Measurements from ENCODE around the gene AUP1. TPM values are rescaled to one million over a fixed set of nuclear protein-coding genes. Genes with fewer than 3 reads are reported as not detected.
A peak's percentile ranks its signal among the peaks of the same experiment; 100 is the strongest.

The AUP1 gene
- total and polyA plus RNA-seq, 8 donors: 74.4 to 244 (median 167) TPM

- H3K36me3 ChIP-seq: peaks cover 10 to 40% (median 29%) of the 10 kb centered on the region in 4 donors
- H3K27ac ChIP-seq: no peak overlapping the region
- no peak overlapping the region for H3K4me3 ChIP-seq
- H3K27me3 ChIP-seq: no peaks in the 10 kb centered on the region
- peaks cover 25 to 41% (median 34%) of the 10 kb centered on the region in 4 donors for H3K4me1 ChIP-seq
- intact Hi-C loops (cut with DNase I; ENCODE audit: low total_unique reads): loop anchor here (10.0 kb wide), 1 partner anchor 53 kb away; no protein-coding TSS in a partner anchor
- TF ChIP-seq EP300 (IDR thresholded peaks at IDR 0.05): no peak
- peak in 2 of 7 experiments; percentile 8 to 11 for TF ChIP-seq CTCF (IDR thresholded peaks at IDR 0.05)
- H3K9me3 ChIP-seq: no peaks in the 10 kb centered on the region
- DNase-seq: peak in 1 of 2 donors; percentile 63
Observed at GRCh38 chr2:74532222-74532621, 2.7 kb upstream of the AUP1 start.

DNA sequence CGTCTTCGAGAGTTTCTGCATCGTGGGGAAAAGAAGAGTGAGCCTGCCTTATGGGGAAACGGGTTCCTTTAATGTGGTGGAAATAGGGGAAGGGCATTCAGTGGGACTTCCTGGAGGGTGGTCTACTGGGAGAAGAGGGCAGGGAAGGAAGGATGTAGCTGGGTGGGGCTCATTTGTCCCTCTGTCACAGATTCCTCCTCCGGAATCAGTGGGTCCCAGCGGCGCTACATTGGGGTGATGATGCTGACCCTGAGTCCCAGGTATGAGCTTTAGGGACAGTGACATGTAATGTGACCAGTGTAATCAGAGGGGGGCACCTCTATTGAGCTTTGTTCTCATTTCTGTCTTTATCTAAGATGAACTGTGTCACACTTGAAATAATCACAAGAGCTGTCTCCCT is 2.2 kb upstream of the AUP1 start:
- TF ChIP-seq EP300 (IDR thresholded peaks at IDR 0.05): no peak
- TF ChIP-seq POLR2A (IDR thresholded peaks at IDR 0.05): no peak
- no peak for TF ChIP-seq CTCF (IDR thresholded peaks at IDR 0.05)
- TF ChIP-seq POLR2AphosphoS5 (IDR thresholded peaks at IDR 0.05): no peak
- no peak for DNase-seq
- no peak overlapping the region for H3K4me3 ChIP-seq
- H3K27ac ChIP-seq: no peak overlapping the region
- intact Hi-C loops (cut with DNase I; ENCODE audit: low total_unique reads): loop anchor here (10.0 kb wide), 1 partner anchor 53 kb away; no protein-coding TSS in a partner anchor
- peaks cover 25 to 41% (median 35%) of the 10 kb centered on the region in 4 donors for H3K4me1 ChIP-seq
- 86 to 92% (median 88%) methylated on average over 7 of the region's 7 CpGs for WGBS, 5 donors
- H3K27me3 ChIP-seq: no peaks in the 10 kb centered on the region
- peaks cover 16 to 46% (median 35%) of the 10 kb centered on the region in 4 donors for H3K36me3 ChIP-seq
- no peaks in the 10 kb centered on the region for H3K9me3 ChIP-seq

DNA sequence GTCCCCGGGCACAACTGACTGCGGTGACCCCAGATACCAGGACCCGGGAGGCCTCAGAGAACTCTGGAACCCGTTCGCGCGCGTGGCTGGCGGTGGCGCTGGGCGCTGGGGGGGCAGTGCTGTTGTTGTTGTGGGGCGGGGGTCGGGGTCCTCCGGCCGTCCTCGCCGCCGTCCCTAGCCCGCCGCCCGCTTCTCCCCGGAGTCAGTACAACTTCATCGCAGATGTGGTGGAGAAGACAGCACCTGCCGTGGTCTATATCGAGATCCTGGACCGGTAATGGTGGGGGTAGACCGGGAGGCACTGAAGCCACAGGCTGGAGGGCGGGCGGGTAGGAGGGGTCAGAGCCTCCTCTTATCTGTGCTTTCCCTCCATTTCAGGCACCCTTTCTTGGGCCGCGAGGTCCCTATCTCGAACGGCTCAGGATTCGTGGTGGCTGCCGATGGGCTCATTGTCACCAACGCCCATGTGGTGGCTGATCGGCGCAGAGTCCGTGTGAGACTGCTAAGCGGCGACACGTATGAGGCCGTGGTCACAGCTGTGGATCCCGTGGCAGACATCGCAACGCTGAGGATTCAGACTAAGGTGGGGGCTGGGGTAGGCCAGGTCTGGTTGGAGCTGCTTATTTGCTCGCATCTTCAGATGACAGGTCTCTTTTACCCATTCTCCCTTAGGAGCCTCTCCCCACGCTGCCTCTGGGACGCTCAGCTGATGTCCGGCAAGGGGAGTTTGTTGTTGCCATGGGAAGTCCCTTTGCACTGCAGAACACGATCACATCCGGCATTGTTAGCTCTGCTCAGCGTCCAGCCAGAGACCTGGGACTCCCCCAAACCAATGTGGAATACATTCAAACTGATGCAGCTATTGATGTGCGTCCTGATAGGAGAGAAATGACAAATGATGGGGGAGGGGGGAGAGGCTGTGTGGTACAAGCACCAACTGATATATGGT is 1.0 kb upstream of the AUP1 start:
- no peaks in the 10 kb centered on the region for H3K27me3 ChIP-seq
- H3K4me3 ChIP-seq: peak overlapping the region; percentile 78 to 94 (median 92)
- intact Hi-C loops (cut with DNase I; ENCODE audit: low total_unique reads): loop anchor here (10.0 kb wide), 1 partner anchor 54 kb away; no protein-coding TSS in a partner anchor
- peaks cover 25 to 50% (median 35%) of the 10 kb centered on the region in 4 donors for H3K4me1 ChIP-seq
- no peak for TF ChIP-seq EP300 (IDR thresholded peaks at IDR 0.05)
- TF ChIP-seq POLR2AphosphoS5 (IDR thresholded peaks at IDR 0.05): no peak
- TF ChIP-seq CTCF (IDR thresholded peaks at IDR 0.05): no peak
- TF ChIP-seq POLR2A (IDR thresholded peaks at IDR 0.05): no peak
- DNase-seq: peak; percentile 41 to 76
- peaks cover 23 to 57% (median 45%) of the 10 kb centered on the region in 4 donors for H3K36me3 ChIP-seq
- H3K9me3 ChIP-seq: no peaks in the 10 kb centered on the region
- 1 to 3% (median 2%) methylated on average over 24 to 54 of the region's 54 CpGs for WGBS, 5 donors
- peak overlapping the region; percentile 68 to 96 (median 91) for H3K27ac ChIP-seq

DNA sequence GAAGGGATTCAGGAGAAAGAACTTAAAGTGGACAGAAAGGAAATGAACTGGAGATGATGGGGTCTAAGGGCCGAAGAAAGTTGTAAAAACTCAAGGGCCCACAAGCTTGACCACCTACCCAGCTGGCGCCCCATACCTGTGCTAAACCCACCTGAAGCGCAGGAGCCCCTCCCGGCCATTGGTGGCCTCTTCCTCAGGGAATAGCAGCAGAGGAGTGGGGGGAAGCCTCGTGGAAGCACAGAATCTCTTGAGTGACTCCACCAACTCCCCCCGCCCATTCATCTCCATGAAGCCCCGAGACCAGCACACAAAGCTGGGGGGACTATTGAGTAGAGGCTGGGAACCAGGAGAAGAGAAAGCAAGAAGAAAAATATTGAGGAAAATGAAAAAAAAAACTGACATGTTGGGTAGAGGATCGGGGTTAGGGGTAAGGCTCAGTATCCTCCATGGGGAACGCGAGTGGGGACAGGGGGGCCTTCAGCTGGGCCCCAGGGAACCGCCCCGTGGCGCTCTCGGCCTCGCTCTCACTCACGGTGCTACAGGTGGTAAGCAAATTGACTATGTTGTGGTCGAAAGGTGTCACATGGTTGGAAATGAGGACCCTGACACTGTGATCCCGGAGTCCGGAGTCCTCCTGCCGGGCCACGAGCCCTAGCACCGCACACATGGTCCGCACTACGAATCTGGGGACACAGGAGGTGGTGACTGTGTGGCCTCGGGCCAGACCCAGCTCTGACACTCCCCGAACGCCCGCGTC is 728 bp downstream of the AUP1 start:
- peaks cover 25 to 53% (median 35%) of the 10 kb centered on the region in 4 donors for H3K4me1 ChIP-seq
- no peak for DNase-seq
- TF ChIP-seq POLR2AphosphoS5 (IDR thresholded peaks at IDR 0.05) (no peak), CTCF (IDR thresholded peaks at IDR 0.05) (no peak), EP300 (IDR thresholded peaks at IDR 0.05) (no peak), POLR2A (IDR thresholded peaks at IDR 0.05) (no peak)
- peak overlapping the region; percentile 68 to 96 (median 91) for H3K27ac ChIP-seq
- H3K36me3 ChIP-seq: peaks cover 23 to 52% (median 44%) of the 10 kb centered on the region in 4 donors
- H3K4me3 ChIP-seq: peak overlapping the region; percentile 78 to 94 (median 92)
- no peaks in the 10 kb centered on the region for H3K9me3 ChIP-seq
- no peaks in the 10 kb centered on the region for H3K27me3 ChIP-seq
- WGBS, 5 donors: 14 to 17% (median 14%) methylated on average over 24 to 29 of the region's 29 CpGs
- intact Hi-C loops (cut with DNase I; ENCODE audit: low total_unique reads): no loop called here

Measured in stomach (tissue), 9 donors.